IPS-18a (cell line): ENCODE data around the gene DNAH17.

Experiments used
- H3K27ac ChIP-seq: one replicate; pipeline ENCODE4 v1.5.1; 2013; ENCODE audit warnings: low read length
- H3K27me3 ChIP-seq: one replicate; pipeline ENCODE4 v1.6.1; 2013; ENCODE audit warnings: mild to moderate bottlenecking, low read length; ENCODE audit not compliant: control insufficient read depth, insufficient read depth
- H3K36me3 ChIP-seq: one replicate; pipeline ENCODE4 v1.6.1; 2013; ENCODE audit warnings: low read depth, low read length; ENCODE audit not compliant: control insufficient read depth
- H3K4me1 ChIP-seq: one replicate; pipeline ENCODE4 v1.6.1; 2013; ENCODE audit warnings: low read depth, low read length; ENCODE audit not compliant: control insufficient read depth
- H3K4me3 ChIP-seq: one replicate; pipeline ENCODE4 v1.5.1; 2013; ENCODE audit warnings: low read length
- H3K9ac ChIP-seq: one replicate; pipeline ENCODE4 v1.6.1; 2013; ENCODE audit warnings: mild to moderate bottlenecking, low read length, moderate library complexity
- H3K9me3 ChIP-seq: one replicate; pipeline ENCODE4 v1.6.1; 2013; ENCODE audit warnings: low read depth, low read length; ENCODE audit not compliant: control insufficient read depth

DNAH17 gene

GRCh38 chr17:78525511-78526160 is 51.6 kb downstream of the DNAH17 start:
- Histone ChIP-seq H3K4me3 (no peak overlapping the region), H3K27ac (no peak overlapping the region), H3K36me3 (no peaks in the 10 kb centered on the region), H3K27me3 (no peaks in the 10 kb centered on the region), H3K9ac (no peak overlapping the region), H3K9me3 (no peaks in the 10 kb centered on the region), H3K4me1 (no peaks in the 10 kb centered on the region)

GRCh38 chr17:78524870-78525510 is 52.2 kb downstream of the DNAH17 start:
- Histone ChIP-seq H3K36me3 (no peaks in the 10 kb centered on the region), H3K4me3 (no peak overlapping the region), H3K4me1 (no peaks in the 10 kb centered on the region), H3K9ac (no peak overlapping the region), H3K27ac (no peak overlapping the region), H3K27me3 (no peaks in the 10 kb centered on the region), H3K9me3 (no peaks in the 10 kb centered on the region)

DNA sequence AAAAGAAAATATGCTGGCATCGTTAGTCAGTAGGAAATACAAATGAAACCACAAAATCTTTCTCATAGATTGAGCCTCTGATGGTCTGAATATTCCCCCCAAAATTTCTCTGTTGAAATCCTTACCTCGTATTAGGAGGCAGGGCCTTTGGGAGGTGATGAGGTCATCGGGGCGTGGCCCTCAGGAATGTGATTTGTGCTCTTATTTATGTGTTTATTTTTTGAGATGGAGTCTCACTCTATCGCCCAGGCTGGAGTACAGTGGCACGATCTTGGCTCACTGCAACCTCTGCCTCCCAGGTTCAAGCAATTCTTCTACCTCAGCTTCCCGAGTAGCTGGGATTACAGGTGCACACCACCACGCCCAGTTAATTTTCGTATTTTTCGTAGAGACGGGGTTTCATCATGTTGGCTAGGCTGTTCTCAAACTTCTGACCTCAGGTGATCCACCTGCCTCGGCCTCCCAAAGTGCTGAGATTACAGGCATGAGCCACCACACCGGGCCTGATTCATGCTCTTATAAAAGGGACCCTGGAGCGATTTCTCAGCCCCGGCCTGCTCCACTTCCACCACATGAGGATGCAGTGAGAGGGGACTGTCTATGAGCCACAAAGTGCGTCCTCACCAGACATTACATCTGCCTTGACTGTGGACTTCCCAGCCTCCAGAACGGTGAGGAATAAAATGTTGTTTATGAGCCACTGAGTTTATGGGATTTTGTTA is 53.1 kb downstream of the DNAH17 start:
- H3K9me3 ChIP-seq: no peaks in the 10 kb centered on the region
- H3K27ac ChIP-seq: no peak overlapping the region
- no peak overlapping the region for H3K9ac ChIP-seq
- H3K27me3 ChIP-seq: no peaks in the 10 kb centered on the region
- H3K4me3 ChIP-seq: no peak overlapping the region
- H3K36me3 ChIP-seq: no peaks in the 10 kb centered on the region
- H3K4me1 ChIP-seq: no peaks in the 10 kb centered on the region

DNA sequence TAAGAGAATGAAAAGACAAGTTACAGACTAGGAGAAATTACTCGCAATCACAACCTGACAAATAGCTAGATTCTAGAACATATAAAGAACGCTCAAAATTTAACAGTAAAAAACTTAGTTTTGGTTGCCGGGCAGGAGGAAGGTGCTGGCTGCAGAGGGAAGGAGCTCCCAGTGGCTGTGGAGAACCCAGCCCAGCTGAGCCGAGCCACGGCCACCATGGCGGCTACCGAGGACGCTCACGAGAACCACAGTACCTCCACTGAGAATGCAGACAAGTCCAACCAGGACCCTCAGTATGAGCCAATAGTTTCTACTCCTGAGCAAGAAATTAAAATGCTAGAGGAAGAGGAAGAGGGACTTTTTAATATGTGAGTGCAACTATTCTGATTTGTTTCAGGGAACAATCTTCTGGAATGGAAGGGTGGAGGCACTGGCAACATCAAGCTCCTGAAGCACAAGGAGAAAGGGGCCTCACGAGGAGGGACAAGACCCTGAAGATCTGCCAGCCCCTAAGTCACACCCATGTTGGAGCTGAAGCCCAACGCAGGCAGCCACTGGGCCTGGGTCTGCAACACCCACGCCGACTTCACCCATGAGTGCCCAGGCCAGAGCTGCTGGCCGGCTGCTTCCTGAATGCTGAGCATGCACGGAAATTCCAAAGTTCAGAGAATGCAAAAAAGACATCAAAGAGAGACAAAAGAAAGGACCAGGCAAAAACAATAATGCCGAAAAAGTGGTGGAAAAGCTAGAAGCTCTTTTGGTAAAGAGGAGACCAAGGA is 55.0 kb downstream of the DNAH17 start:
- Histone ChIP-seq H3K4me1 (no peaks in the 10 kb centered on the region), H3K36me3 (no peaks in the 10 kb centered on the region), H3K9me3 (no peaks in the 10 kb centered on the region), H3K27me3 (no peaks in the 10 kb centered on the region), H3K9ac (no peak overlapping the region), H3K4me3 (no peak overlapping the region), H3K27ac (no peak overlapping the region)

DNA sequence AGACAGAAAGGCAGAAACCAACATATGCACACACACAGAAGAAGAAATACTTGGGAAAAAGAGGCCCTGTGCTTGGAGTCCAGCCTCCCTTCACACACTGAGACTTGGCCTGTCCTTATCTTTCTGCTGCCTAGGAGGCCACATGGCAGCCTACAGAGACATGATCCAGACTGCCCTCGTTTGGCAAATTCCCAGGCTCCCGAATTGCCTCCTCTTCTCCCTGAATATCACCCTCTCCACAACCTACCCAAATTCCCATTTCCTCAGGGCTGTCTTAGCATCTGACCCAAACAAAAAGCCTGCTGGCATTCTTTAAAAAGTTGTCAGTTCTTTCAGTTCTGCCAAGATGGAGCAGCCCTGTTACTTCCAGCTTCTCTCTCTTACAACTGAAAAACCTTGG is 59.8 kb downstream of the DNAH17 start:
- H3K9ac ChIP-seq: no peak overlapping the region
- H3K4me1 ChIP-seq: no peaks in the 10 kb centered on the region
- H3K27me3 ChIP-seq: no peaks in the 10 kb centered on the region
- H3K36me3 ChIP-seq: no peaks in the 10 kb centered on the region
- H3K4me3 ChIP-seq: no peak overlapping the region
- no peak overlapping the region for H3K27ac ChIP-seq
- no peaks in the 10 kb centered on the region for H3K9me3 ChIP-seq

DNA sequence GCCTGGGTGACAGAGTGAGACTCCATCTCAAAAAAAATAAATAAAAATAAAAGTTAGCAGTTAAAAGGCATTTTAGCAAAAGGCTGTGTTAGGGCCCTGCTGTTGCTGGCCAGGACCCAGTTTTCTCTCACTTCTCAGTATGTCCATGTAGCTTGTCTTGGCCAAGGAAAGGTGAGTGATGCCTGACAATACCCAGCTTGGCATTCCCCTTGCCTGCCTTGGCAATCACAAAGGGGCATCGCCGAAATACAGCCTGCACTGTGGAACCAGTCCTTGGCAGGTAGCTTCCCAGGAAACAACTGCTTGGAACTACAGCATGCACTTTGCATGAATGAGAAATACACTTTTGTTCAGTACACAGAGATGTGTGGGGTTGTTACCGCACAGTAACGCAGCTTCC is 61.7 kb downstream of the DNAH17 start:
- Histone ChIP-seq H3K27me3 (no peaks in the 10 kb centered on the region), H3K27ac (no peak overlapping the region), H3K4me1 (no peaks in the 10 kb centered on the region), H3K9me3 (no peaks in the 10 kb centered on the region), H3K9ac (no peak overlapping the region), H3K4me3 (no peak overlapping the region), H3K36me3 (no peaks in the 10 kb centered on the region)

GRCh38 chr17:78514521-78514920 is 62.7 kb downstream of the DNAH17 start:
- no peak overlapping the region for H3K4me3 ChIP-seq
- H3K27me3 ChIP-seq: no peaks in the 10 kb centered on the region
- no peaks in the 10 kb centered on the region for H3K9me3 ChIP-seq
- no peak overlapping the region for H3K9ac ChIP-seq
- H3K36me3 ChIP-seq: no peaks in the 10 kb centered on the region
- H3K4me1 ChIP-seq: no peaks in the 10 kb centered on the region
- no peak overlapping the region for H3K27ac ChIP-seq

DNA sequence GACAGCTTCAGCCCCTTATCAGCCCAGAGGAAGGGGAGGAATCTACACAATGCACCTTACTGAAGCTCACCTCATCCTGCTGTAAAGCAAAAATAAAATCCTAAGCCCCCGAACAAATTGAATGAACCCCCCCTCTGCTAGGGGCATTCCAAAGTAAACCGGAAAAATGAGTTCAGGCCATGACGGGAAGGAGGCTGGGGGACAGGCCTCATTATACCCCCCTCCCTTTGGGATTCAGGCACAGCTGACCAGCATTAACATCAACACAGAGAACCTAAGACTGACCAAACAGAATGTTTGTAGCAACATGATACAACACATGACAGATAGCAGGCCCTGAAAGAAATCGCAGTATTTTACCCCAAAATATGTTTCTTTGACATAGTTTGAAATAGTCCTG is 64.2 kb downstream of the DNAH17 start:
- Histone ChIP-seq H3K9ac (no peak overlapping the region), H3K4me1 (no peaks in the 10 kb centered on the region), H3K9me3 (no peaks in the 10 kb centered on the region), H3K27me3 (no peaks in the 10 kb centered on the region), H3K36me3 (no peaks in the 10 kb centered on the region), H3K4me3 (no peak overlapping the region), H3K27ac (no peak overlapping the region)

GRCh38 chr17:78510141-78511075 is 66.8 kb downstream of the DNAH17 start:
- Histone ChIP-seq H3K4me3 (no peak overlapping the region), H3K36me3 (no peaks in the 10 kb centered on the region), H3K9ac (no peak overlapping the region), H3K4me1 (no peaks in the 10 kb centered on the region), H3K27ac (no peak overlapping the region), H3K27me3 (no peaks in the 10 kb centered on the region), H3K9me3 (no peaks in the 10 kb centered on the region)

DNA sequence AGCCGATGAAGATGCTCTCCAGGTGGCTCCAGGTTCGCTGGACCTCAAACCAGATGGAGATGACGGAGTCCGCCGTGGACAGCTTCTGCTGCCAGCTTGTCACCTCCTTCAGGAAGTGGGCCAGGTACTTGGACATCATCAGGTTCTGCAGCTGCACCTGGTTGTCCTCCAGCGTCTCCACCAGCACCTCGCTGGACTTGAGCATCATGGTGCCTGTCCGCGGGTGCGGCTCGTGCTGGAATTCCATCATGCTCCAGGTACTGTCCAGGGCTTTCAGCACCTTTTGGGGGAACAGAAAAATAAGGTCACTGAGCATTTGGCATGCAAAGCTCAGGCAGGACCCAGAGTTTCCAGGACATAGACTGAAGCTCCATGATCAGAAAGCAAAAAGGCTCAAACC is 69.7 kb downstream of the DNAH17 start:
- Histone ChIP-seq H3K4me3 (no peak overlapping the region), H3K4me1 (no peaks in the 10 kb centered on the region), H3K27me3 (no peaks in the 10 kb centered on the region), H3K9me3 (no peaks in the 10 kb centered on the region), H3K27ac (no peak overlapping the region), H3K36me3 (no peaks in the 10 kb centered on the region), H3K9ac (no peak overlapping the region)
